Calu3 (cell line): ENCODE results near the gene LMTK2. TPM values are rescaled to one million over a fixed set of nuclear protein-coding genes. Genes with fewer than 3 reads are reported as not detected.

Source experiments
- BruUV-seq: library from RNA; stranded (reverse); fragments of 400-500 nt; replicated peaks from 2 replicates; lab custom pipeline; 2021; lab: Mats Ljungman, UMichigan
- CTCF ChIA-PET: fragments of 300-600 bp; sonication (Branson Sonifier 250); formaldehyde crosslinking; loops from one replicate; lab custom pipeline; 2022; ENCODE audit warnings: antibody characterized with exemption; lab: Charles Lee
- DNase-seq: peaks from one replicate; pipeline ENCODE4 v3.0.0; 2022
- H3K27ac Mint-ChIP-seq: one replicate; pipeline ENCODE4 v1.8.0; 2022; ENCODE audit warnings: mixed read lengths; ENCODE audit not compliant: unreplicated experiment
- H3K27me3 Mint-ChIP-seq: one replicate; pipeline ENCODE4 v1.8.0; 2022; ENCODE audit warnings: mixed read lengths; ENCODE audit not compliant: unreplicated experiment
- H3K36me3 Mint-ChIP-seq: one replicate; pipeline ENCODE4 v1.8.0; 2022; ENCODE audit warnings: mild to moderate bottlenecking, moderate library complexity, mixed read lengths; ENCODE audit not compliant: insufficient read depth, unreplicated experiment
- H3K4me1 Mint-ChIP-seq: one replicate; pipeline ENCODE4 v1.8.0; 2022; ENCODE audit warnings: mild to moderate bottlenecking, low read depth, mixed read lengths; ENCODE audit not compliant: unreplicated experiment
- H3K4me3 Mint-ChIP-seq: one replicate; pipeline ENCODE4 v1.8.0; 2022; ENCODE audit warnings: mild to moderate bottlenecking, low read depth, moderate library complexity, mixed read lengths; ENCODE audit not compliant: unreplicated experiment
- H3K9me3 Mint-ChIP-seq: one replicate; pipeline ENCODE4 v1.8.0; 2022; ENCODE audit warnings: low read depth, mixed read lengths; ENCODE audit not compliant: unreplicated experiment
- intact Hi-C: fragments of 100-400 bp; cut with micrococcal nuclease; formaldehyde crosslinking; loops from one replicate; pipeline ENCODE4 v1.10.0; 2022; ENCODE audit not compliant: unreplicated experiment
- total RNA-seq: library from RNA; stranded (reverse); gene quantifications from 2 replicates; pipeline ENCODE4 v1.2.3, GENCODE V29; 2022
- TF ChIP-seq, protein P1 (sequence below): fragments of 200-600 bp; IDR thresholded peaks from one replicate; pipeline ENCODE4 v1.8.0; 2022; ENCODE audit warnings: antibody characterized with exemption; ENCODE audit not compliant: unreplicated experiment

Gene LMTK2
- total RNA-seq, 1 experiment from 2014 or later: 29.9 TPM

DNA sequence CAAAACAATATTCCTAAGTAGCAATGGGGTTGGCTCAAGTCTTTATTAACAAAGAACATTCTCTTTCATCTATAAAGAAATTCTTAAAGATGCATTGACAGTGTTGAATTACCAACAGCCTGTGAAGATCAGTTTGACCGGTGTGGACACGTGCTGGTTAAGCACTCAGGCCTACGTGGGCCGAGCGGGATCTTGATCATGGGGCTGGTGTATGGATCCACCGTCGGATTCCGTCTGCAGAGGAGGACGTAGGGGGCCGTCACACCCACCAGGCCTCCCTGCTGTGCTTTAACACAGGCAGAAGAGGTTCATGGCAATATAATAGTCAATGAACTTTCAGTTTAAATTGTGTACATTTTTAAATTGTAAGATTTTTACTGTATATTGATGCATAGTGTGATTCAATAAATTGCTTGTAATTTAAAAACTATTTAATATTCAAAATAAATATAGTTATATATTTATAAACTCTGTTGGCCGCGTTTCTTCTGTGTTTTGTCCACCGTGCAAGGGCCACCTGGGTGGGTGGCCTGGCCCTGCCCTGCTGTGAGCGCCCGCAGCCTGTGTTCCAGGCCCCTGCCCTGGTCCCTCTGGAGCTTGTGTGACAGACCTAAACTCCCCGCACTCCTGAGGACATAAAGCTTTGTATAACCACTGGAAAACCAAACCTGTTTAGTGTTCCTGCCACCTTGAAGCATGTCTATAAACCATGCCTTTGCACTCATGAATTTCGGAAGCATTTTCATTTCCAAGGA, 102.7 kb downstream of the LMTK2 start:
- no TSS peak for BruUV-seq
- H3K4me3 Mint-ChIP-seq: no peak overlapping the region
- H3K27me3 Mint-ChIP-seq: no peaks in the 10 kb centered on the region
- H3K36me3 Mint-ChIP-seq: peaks cover 18% of the 10 kb centered on the region
- TF ChIP-seq, protein P1, sequence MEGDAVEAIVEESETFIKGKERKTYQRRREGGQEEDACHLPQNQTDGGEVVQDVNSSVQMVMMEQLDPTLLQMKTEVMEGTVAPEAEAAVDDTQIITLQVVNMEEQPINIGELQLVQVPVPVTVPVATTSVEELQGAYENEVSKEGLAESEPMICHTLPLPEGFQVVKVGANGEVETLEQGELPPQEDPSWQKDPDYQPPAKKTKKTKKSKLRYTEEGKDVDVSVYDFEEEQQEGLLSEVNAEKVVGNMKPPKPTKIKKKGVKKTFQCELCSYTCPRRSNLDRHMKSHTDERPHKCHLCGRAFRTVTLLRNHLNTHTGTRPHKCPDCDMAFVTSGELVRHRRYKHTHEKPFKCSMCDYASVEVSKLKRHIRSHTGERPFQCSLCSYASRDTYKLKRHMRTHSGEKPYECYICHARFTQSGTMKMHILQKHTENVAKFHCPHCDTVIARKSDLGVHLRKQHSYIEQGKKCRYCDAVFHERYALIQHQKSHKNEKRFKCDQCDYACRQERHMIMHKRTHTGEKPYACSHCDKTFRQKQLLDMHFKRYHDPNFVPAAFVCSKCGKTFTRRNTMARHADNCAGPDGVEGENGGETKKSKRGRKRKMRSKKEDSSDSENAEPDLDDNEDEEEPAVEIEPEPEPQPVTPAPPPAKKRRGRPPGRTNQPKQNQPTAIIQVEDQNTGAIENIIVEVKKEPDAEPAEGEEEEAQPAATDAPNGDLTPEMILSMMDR: no peak
- no peak overlapping the region for H3K27ac Mint-ChIP-seq
- no peaks in the 10 kb centered on the region for H3K9me3 Mint-ChIP-seq
- CTCF ChIA-PET: no interaction called here
- no peaks in the 10 kb centered on the region for H3K4me1 Mint-ChIP-seq
- intact Hi-C loops: no loop called here
- DNase-seq: no peak

DNA sequence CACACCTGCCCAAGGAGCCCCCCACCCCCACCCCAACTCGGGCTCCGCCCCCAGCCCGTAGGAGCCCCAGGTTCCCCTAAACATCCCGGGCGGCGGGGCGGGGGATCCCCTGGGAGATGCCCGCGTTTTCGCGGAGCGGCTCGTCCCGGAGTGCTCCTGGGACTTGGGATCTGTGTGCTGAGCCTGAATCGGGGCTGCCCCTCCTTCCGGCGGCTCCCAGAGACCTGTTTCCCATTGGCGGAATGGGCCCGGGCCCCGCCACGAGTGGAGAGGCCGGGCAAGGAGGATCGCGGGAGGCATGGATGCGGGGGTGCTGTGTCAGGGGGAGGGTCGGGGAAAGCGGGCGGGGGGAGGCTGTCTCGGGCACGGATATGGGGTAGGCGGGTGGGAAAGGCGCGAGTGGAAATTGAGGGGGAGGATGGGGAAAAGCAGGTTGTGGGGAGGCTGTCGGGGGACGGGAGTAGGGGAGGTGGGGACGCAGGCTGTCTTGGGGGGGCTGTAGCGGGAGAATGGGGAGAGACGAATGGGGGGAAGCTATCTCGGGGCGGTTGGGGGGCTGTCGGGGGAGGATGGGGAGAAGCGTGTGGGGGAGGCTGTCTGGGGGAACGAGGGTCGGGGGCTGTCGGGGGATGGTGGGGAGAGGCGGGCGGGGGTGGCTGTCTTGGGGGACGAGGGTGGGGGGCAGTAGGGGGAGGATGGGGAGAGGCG, 104.0 kb downstream of the LMTK2 start:
- intact Hi-C loops: no loop called here
- CTCF ChIA-PET: no interaction called here

DNA sequence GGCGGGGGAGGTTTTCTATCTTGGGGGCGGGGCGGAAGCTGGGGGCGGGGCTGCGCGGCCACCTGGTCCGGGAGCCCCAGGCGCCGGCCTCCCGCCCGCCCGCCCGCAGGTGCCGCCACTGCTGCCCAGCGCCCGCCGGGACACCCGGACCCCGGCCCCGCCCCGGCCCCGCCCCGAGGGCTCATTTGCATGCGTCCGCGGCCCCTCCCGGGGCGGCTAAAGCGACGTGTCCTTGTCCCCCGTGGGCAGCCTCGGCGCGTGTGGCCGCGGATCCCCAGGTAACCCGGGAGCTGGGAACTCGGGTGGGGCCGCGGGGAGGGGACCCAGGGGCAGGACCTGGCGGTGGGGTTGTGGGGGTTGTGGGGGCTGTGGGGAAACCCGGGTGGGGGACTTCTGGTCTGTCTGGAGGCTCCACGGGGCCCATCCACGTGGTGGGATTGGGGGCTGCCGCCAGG, 104.6 kb downstream of the LMTK2 start, which contains the start of gene BHLHA15:
Gene BHLHA15, plus strand, starts transcription at position 219 of the 455 bp plus-strand sequence. CDS start 871 bp downstream, outside the sequence.
- no TSS peak for BruUV-seq
- DNase-seq: peak; percentile 63
- no peaks in the 10 kb centered on the region for H3K4me1 Mint-ChIP-seq
- intact Hi-C loops: no loop called here
- CTCF ChIA-PET: no interaction called here
- H3K9me3 Mint-ChIP-seq: no peaks in the 10 kb centered on the region
- H3K27ac Mint-ChIP-seq: no peak within 1 kb of the TSS
- TF ChIP-seq, protein P1: no peak
- peaks cover 18% of the 10 kb centered on the region for H3K36me3 Mint-ChIP-seq
- H3K27me3 Mint-ChIP-seq: no peaks in the 10 kb centered on the region
- peak within 1 kb of the TSS; percentile 65 for H3K4me3 Mint-ChIP-seq

More for the DNA sequence above, 104.0 kb downstream of the LMTK2 start:
- Mint-ChIP-seq H3K27me3 (no peaks in the 10 kb centered on the region), H3K9me3 (no peaks in the 10 kb centered on the region), H3K4me1 (no peaks in the 10 kb centered on the region), H3K36me3 (peaks cover 18% of the 10 kb centered on the region), H3K4me3 (peak overlapping the region; percentile 26), H3K27ac (no peak overlapping the region)
- no TSS peak for BruUV-seq
- TF ChIP-seq, protein P1: no peak
- DNase-seq: no peak

DNA sequence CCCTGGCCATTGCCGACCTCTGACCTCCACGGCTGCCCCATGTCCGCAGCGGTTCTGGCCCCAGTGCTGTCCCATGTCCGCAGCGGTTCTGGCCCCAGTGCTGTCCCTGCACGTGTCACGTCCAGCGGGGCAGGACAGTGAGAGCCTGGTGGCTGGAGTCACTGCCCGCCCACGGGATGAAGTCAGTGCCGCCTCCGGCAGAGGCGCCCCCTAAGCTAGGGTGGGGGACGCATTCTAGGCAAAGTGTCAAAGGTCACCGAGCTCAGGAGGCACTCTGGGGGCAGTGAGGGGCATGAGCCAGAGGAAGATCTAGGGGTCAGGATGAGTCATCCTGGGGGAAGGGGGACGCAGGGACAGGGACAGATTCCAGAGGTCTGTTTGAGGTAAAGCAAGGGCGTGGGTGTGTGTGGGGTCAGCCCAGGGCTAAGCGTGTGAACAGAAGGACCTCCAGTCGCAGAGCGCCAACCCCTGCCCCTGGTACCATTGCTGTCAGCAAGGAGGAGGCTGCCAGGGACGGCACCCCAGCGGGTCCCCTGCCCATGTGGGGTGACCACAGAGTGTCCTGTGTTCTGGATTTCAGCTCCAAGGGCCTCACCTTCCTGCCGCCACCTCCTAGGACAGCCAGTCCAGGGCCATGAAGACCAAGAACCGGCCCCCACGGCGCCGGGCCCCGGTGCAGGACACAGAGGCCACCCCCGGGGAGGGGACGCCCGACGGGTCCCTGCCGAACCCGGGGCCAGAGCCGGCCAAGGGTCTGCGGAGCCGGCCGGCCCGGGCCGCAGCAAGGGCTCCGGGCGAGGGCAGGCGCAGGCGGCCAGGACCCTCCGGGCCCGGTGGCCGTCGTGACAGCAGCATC, 105.2 kb downstream of the LMTK2 start:
- Mint-ChIP-seq H3K36me3 (peaks cover 15% of the 10 kb centered on the region), H3K4me1 (no peaks in the 10 kb centered on the region), H3K27ac (no peak overlapping the region), H3K27me3 (no peaks in the 10 kb centered on the region), H3K9me3 (no peaks in the 10 kb centered on the region), H3K4me3 (peak overlapping the region; percentile 65)
- no peak for DNase-seq
- no TSS peak for BruUV-seq
- intact Hi-C loops: no loop called here
- CTCF ChIA-PET: interaction anchor here (0.6 kb wide), 1 partner anchor 65 kb away, joined by 3 read pairs; no protein-coding TSS in a partner anchor
- TF ChIP-seq, protein P1: no peak
